K562 (cell line): ENCODE results near the gene LENEP. TPM values are rescaled to one million over a fixed set of nuclear protein-coding genes. Genes with fewer than 3 reads are reported as not detected.

Experiments used
- ATAC-seq: fragments of 200-7000 bp; cut with Tn5 transposase; 3 replicates; pipeline ENCODE4 v1.9.1; 2020; ENCODE audit warnings: moderate library complexity
- BruUV-seq: library from RNA; stranded (reverse); fragments of 400-500 nt; replicated peaks from 2 replicates; lab custom pipeline; 2021; lab: Mats Ljungman, UMichigan
- CTCF ChIA-PET: fragments of 300-600 bp; formaldehyde crosslinking; extraction: SDS; loops from one replicate; lab custom pipeline; 2021; ENCODE audit warnings: low intra/inter-chr PET ratio; lab: Yijun Ruan, JAX
- POLR2A ChIA-PET: fragments of 300-600, 350-650 bp; sonication (Branson Sonifier 250); formaldehyde crosslinking; extraction: SDS; loops from one replicate; lab custom pipeline; 2021; ENCODE audit warnings: antibody characterized with exemption, inconsistent platforms; lab: Yijun Ruan, JAX
- DNase-seq, 4 experiments: peaks; one replicate each; pipeline versions ENCODE4 v3.0.0 to v3.0.0-alpha.2; 2011 to 2018; ENCODE audit warnings: low spot score in 3 of 4, mixed read lengths in 3 of 4; ENCODE audit errors: extremely low read depth in 1 of 4
- FAIRE-seq: peaks from 2 replicates; lab custom pipeline; 2011; peaks lifted over from hg19 to GRCh38; lab: Jason Lieb, UNC
- H2AFZ ChIP-seq: 2 replicates; pipeline ENCODE4 v1.6.0; 2011; ENCODE audit warnings: low read depth, low read length, control low read depth, inconsistent platforms
- H3K27ac ChIP-seq: fragments of 200-600 bp; 3 replicates; pipeline ENCODE4 v1.8.0; 2011; ENCODE audit warnings: low read depth, mild to moderate bottlenecking, control low read depth, inconsistent platforms, low read length, moderate library complexity, mixed read lengths; ENCODE audit errors: extremely low read depth
- H3K27me3 ChIP-seq, 2 experiments: fragments of 300-600 bp in 1 of 2; 2 replicates in 1 of 2; 3 replicates in 1 of 2; pipeline versions ENCODE4 v1.6.0 to v1.8.0; 2011; ENCODE audit warnings: inconsistent platforms in 2 of 2, low read length in 2 of 2, mild to moderate bottlenecking in 1 of 2, mixed read lengths in 1 of 2, moderate library complexity in 1 of 2; ENCODE audit not compliant: control insufficient read depth in 2 of 2, insufficient read depth in 2 of 2
- H3K36me3 ChIP-seq: fragments of 300-600 bp; 3 replicates; pipeline ENCODE4 v1.8.0; 2011; ENCODE audit warnings: mild to moderate bottlenecking, low read length, inconsistent platforms; ENCODE audit not compliant: control insufficient read depth, insufficient read depth
- H3K4me1 ChIP-seq, 2 experiments: fragments of 200-600 bp in 1 of 2; replicated peaks in 1 of 2; 2 replicates in 1 of 2; 3 replicates in 1 of 2; pipeline versions ENCODE4 v1.5.1 to v1.8.0; 2011; ENCODE audit warnings: inconsistent platforms in 2 of 2, low read length in 2 of 2, mild to moderate bottlenecking in 1 of 2, mixed read lengths in 1 of 2, moderate library complexity in 1 of 2; ENCODE audit not compliant: control insufficient read depth in 2 of 2, insufficient read depth in 2 of 2
- H3K4me2 ChIP-seq: 2 replicates; pipeline ENCODE4 v1.6.1; 2011; ENCODE audit warnings: low read length, control low read depth, inconsistent platforms, mixed read lengths; ENCODE audit not compliant: insufficient read depth
- H3K4me3 ChIP-seq: fragments of 200-600 bp; sonication (generic), shearing (Covaris generic); 2 replicates; pipeline ENCODE4 v1.5.1; 2016; ENCODE audit warnings: control low read depth, inconsistent platforms
- H3K79me2 ChIP-seq: fragments of 200-600 bp; 3 replicates; pipeline ENCODE4 v1.8.0; 2011; ENCODE audit warnings: low read length, inconsistent platforms; ENCODE audit not compliant: control insufficient read depth, insufficient read depth
- H3K9ac ChIP-seq, 2 experiments: 2 replicates each; pipeline versions ENCODE4 v1.6.0 to v1.6.1; 2011; ENCODE audit warnings: low read depth in 2 of 2, low read length in 2 of 2, control low read depth in 1 of 2, inconsistent platforms in 1 of 2, mild to moderate bottlenecking in 1 of 2, mixed read lengths in 1 of 2; ENCODE audit not compliant: insufficient read depth in 1 of 2
- H3K9me1 ChIP-seq: one replicate; pipeline ENCODE4 v1.6.0; 2011; ENCODE audit warnings: inconsistent platforms, mild to moderate bottlenecking, low read length, moderate library complexity; ENCODE audit not compliant: control insufficient read depth, insufficient read depth
- H3K9me3 ChIP-seq: replicated peaks from 2 replicates; pipeline ENCODE4 v1.5.1; 2011; ENCODE audit warnings: low read depth, low read length, inconsistent platforms; ENCODE audit not compliant: control insufficient read depth, insufficient read depth
- H4K20me1 ChIP-seq: replicated peaks from 2 replicates; pipeline ENCODE4 v1.6.1; 2011; ENCODE audit warnings: low read length, inconsistent platforms, mixed read lengths; ENCODE audit not compliant: control insufficient read depth, insufficient read depth
- CBFB ChIP-seq: sonication (generic); formaldehyde crosslinking; IDR thresholded peaks from 2 replicates; pipeline ENCODE4 v1.4.0; 2020; ENCODE audit warnings: mild to moderate bottlenecking, missing genetic modification reagents
- HMG20A ChIP-seq: fragments of 450-650 bp; formaldehyde crosslinking; conservative IDR thresholded peaks from 2 replicates; pipeline ENCODE4 v1.4.0; 2020; ENCODE audit warnings: mild to moderate bottlenecking, mixed read lengths
- ZFPM2 ChIP-seq: fragments of 250-450 bp; sonication (Bioruptor Pico); IDR thresholded peaks from 2 replicates; pipeline ENCODE4 v1.5.1; 2022; ENCODE audit warnings: mild to moderate bottlenecking
- ZFX ChIP-seq: sonication (generic); formaldehyde crosslinking; IDR thresholded peaks from 2 replicates; pipeline ENCODE4 v1.8.0; 2022; ENCODE audit warnings: mild to moderate bottlenecking, missing genetic modification reagents, moderate library complexity
- ZNF41 ChIP-seq: fragments of 250-450 bp; sonication (Bioruptor Pico); conservative IDR thresholded peaks from 2 replicates; pipeline ENCODE4 v1.4.0; 2020; ENCODE audit warnings: mild to moderate bottlenecking
- ZNF830 ChIP-seq: fragments of 250-450 bp; sonication (Bioruptor Pico); IDR thresholded peaks from 2 replicates; pipeline ENCODE4 v1.5.0; 2021; ENCODE audit warnings: mild to moderate bottlenecking
- WGBS: fragments of 100-300 bp; shearing (Covaris generic); methylation state at CpG from one replicate; pipeline ENCODE4 v1.1.6; 2016; ENCODE audit warnings: low coverage, mixed read lengths; ENCODE audit not compliant: insufficient coverage; ENCODE audit errors: missing lambda C conversion rate; 5-methylcytosine and 5-hydroxymethylcytosine counted together
- in situ Hi-C: fragments of 300-500 bp; cut with MboI; formaldehyde crosslinking; loops from 4 replicates; pipeline ENCODE4 v1.15.0; 2018; ENCODE audit warnings: inconsistent platforms, mixed read lengths
- intact Hi-C: fragments of 100-400 bp; cut with micrococcal nuclease; formaldehyde crosslinking; loops from 2 replicates; pipeline ENCODE4 v1.14.2; 2022
- polyA plus RNA-seq, 8 experiments: library from polyadenylated mRNA; depleted of rRNA in 4 of 8; stranded (reverse) in 5 of 8; unstranded in 3 of 8; fragments of >200 nt; fragmentation: Nextera tagmentation in 2 of 8; fragmentation: Illumina TruSeq in 1 of 8; extraction: Ambion mirVana in 2 of 8; extraction: Trizol in 1 of 8; gene quantifications; 2 replicates each; pipeline versions ENCODE4 v1.2.1 to v1.2.3, GENCODE V29; 2011 to 2014; ENCODE audit warnings: inconsistent platforms in 1 of 8, missing spikeins in 1 of 8
- total RNA-seq, 7 experiments: library from RNA; depleted of rRNA in 6 of 7; stranded (reverse); fragments of >200 nt in 6 of 7; fragmentation: Illumina TruSeq in 2 of 7; extraction: Trizol in 2 of 7; gene quantifications; 2 replicates each; pipeline versions ENCODE4 v1.2.1 to v1.2.3, GENCODE V29; 2011 to 2021; ENCODE audit warnings: low replicate concordance in 1 of 7
- TF ChIP-seq, protein P1 (sequence below), 2 experiments: fragments of 450-650 bp; formaldehyde crosslinking in 1 of 2; IDR thresholded peaks; 2 replicates each; pipeline versions ENCODE4 v1.4.0 to v1.6.1; 2014 to 2020; ENCODE audit warnings: mild to moderate bottlenecking in 2 of 2, borderline replicate concordance in 1 of 2, low read depth in 1 of 2
- TF ChIP-seq, protein P2 (sequence below): fragments of 450-650 bp; IDR thresholded peaks from 2 replicates; pipeline ENCODE4 v1.6.1; 2018; ENCODE audit not compliant: partially characterized antibody

Gene LENEP
- total and polyA plus RNA-seq, 9 of the 15 experiments (the other 6 are each of a cell fraction or from before 2014, with no cell fraction given): 0.23 to 0.87 (median 0.67) TPM; not detected in 5

GRCh38 chr1:155022136-155022926 is 28.9 kb downstream of the LENEP start:
- FAIRE-seq: no peak
- no peak overlapping the region for H3K4me3 ChIP-seq
- H3K9ac ChIP-seq: no peak overlapping the region; a peak in 1 of 4 replicates
- H4K20me1 ChIP-seq: no peaks in the 10 kb centered on the region
- BruUV-seq: no TSS peak
- in situ Hi-C loops: no loop called here
- H3K9me1 ChIP-seq: no peaks in the 10 kb centered on the region
- no peaks in the 10 kb centered on the region for H3K79me2 ChIP-seq
- ATAC-seq: no peak
- 55% methylated on average over 8 of the region's 8 CpGs for WGBS
- ChIA-PET CTCF (interaction anchor here (0.5 kb wide), 1 partner anchor 101 kb away, joined by 3 read pairs; no protein-coding TSS in a partner anchor), POLR2A (interaction anchor here (0.6 to 1.3 kb wide), 10 partner anchors 9 to 67 kb away, joined by 3 to 4 read pairs (median 3); no protein-coding TSS in a partner anchor)
- peaks cover 19 to 25% of the 10 kb centered on the region in 2 experiments for H3K4me1 ChIP-seq
- peaks cover 9% of the 10 kb centered on the region; the same call in 1 of the 3 replicates for H3K36me3 ChIP-seq
- H3K27ac ChIP-seq: no peak overlapping the region
- H3K27me3 ChIP-seq: no peaks in the 10 kb centered on the region
- H2AFZ ChIP-seq: no peak overlapping the region
- DNase-seq: no peak
- no peaks in the 10 kb centered on the region for H3K9me3 ChIP-seq
- intact Hi-C loops: no loop called here
- H3K4me2 ChIP-seq: no peak overlapping the region; the same call in 1 of the 2 replicates
- no peak for TF ChIP-seq CBFB (CRISPR knock-in tag)
- 0 out of 2 replicates have a peak, but pooled peaks have one; percentile 21 for TF ChIP-seq ZFX (CRISPR knock-in tag)
- no peak for TF ChIP-seq ZNF41 (CRISPR knock-in tag)
- TF ChIP-seq ZFPM2 (CRISPR knock-in tag): no peak
- no peak for TF ChIP-seq HMG20A (CRISPR knock-in tag)
- TF ChIP-seq, protein P1, sequence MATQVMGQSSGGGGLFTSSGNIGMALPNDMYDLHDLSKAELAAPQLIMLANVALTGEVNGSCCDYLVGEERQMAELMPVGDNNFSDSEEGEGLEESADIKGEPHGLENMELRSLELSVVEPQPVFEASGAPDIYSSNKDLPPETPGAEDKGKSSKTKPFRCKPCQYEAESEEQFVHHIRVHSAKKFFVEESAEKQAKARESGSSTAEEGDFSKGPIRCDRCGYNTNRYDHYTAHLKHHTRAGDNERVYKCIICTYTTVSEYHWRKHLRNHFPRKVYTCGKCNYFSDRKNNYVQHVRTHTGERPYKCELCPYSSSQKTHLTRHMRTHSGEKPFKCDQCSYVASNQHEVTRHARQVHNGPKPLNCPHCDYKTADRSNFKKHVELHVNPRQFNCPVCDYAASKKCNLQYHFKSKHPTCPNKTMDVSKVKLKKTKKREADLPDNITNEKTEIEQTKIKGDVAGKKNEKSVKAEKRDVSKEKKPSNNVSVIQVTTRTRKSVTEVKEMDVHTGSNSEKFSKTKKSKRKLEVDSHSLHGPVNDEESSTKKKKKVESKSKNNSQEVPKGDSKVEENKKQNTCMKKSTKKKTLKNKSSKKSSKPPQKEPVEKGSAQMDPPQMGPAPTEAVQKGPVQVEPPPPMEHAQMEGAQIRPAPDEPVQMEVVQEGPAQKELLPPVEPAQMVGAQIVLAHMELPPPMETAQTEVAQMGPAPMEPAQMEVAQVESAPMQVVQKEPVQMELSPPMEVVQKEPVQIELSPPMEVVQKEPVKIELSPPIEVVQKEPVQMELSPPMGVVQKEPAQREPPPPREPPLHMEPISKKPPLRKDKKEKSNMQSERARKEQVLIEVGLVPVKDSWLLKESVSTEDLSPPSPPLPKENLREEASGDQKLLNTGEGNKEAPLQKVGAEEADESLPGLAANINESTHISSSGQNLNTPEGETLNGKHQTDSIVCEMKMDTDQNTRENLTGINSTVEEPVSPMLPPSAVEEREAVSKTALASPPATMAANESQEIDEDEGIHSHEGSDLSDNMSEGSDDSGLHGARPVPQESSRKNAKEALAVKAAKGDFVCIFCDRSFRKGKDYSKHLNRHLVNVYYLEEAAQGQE (IDR thresholded peaks at IDR 0.05; ENCODE audit: borderline replicate concordance): peak; percentile 10; the same call in 1 of the 2 replicates
- TF ChIP-seq, protein P1 (CRISPR knock-in tag; IDR thresholded peaks at IDR 0.05; ENCODE audit: low read depth): no peak
- TF ChIP-seq ZNF830 (CRISPR knock-in tag): no peak
- TF ChIP-seq, protein P2, sequence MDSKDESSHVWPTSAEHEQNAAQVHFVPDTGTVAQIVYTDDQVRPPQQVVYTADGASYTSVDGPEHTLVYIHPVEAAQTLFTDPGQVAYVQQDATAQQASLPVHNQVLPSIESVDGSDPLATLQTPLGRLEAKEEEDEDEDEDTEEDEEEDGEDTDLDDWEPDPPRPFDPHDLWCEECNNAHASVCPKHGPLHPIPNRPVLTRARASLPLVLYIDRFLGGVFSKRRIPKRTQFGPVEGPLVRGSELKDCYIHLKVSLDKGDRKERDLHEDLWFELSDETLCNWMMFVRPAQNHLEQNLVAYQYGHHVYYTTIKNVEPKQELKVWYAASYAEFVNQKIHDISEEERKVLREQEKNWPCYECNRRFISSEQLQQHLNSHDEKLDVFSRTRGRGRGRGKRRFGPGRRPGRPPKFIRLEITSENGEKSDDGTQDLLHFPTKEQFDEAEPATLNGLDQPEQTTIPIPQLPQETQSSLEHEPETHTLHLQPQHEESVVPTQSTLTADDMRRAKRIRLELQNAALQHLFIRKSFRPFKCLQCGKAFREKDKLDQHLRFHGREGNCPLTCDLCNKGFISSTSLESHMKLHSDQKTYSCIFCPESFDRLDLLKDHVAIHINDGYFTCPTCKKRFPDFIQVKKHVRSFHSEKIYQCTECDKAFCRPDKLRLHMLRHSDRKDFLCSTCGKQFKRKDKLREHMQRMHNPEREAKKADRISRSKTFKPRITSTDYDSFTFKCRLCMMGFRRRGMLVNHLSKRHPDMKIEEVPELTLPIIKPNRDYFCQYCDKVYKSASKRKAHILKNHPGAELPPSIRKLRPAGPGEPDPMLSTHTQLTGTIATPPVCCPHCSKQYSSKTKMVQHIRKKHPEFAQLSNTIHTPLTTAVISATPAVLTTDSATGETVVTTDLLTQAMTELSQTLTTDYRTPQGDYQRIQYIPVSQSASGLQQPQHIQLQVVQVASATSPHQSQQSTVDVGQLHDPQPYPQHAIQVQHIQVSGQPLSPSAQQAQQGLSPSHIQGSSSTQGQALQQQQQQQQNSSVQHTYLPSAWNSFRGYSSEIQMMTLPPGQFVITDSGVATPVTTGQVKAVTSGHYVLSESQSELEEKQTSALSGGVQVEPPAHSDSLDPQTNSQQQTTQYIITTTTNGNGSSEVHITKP: peak; percentile 79
